GM12891 (cell line): ENCODE results near the gene PTBP2.

Experiments
- POLR2A ChIP-seq: IDR thresholded peaks from 2 replicates; pipeline ENCODE4 v1.6.1; 2011; ENCODE audit warnings: low read depth, low read length, control low read depth
- POLR2AphosphoS5 ChIP-seq: IDR thresholded peaks from 2 replicates; pipeline ENCODE4 v1.6.1; 2011; ENCODE audit warnings: low read depth, low read length, control low read depth
- POU2F2 ChIP-seq: IDR thresholded peaks from 2 replicates; pipeline ENCODE4 v1.6.1; 2011; ENCODE audit warnings: low read depth, mild to moderate bottlenecking, control low read depth, low read length, moderate library complexity
- SPI1 ChIP-seq: IDR thresholded peaks from 2 replicates; pipeline ENCODE4 v1.6.1; 2011; ENCODE audit warnings: low read depth, low read length, control low read depth
- TAF1 ChIP-seq: IDR thresholded peaks from 2 replicates; pipeline ENCODE4 v1.6.1; 2011; ENCODE audit warnings: low read depth, low read length, control low read depth

DNA sequence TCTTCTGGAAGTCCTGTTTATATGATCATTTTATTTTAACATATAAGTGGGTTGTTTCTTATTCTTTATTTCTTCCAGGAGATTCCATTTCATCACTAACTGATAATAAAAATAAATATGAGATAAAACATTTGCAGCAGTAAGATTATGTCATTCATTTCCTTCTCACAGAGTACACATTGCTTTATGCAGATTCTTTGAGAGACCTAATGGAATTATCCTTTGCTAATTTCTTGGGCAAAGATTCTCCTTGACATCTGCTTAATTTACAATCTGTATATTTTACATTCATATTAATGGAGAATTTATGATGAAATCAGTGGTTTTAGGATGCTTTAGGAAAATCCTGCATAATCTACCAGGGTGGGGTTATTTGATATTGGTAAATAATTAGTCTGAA, 60.6 kb downstream of the PTBP2 start:
- TF ChIP-seq POLR2A, result no peak
- TF ChIP-seq SPI1, result no peak
- no peak for TF ChIP-seq POLR2AphosphoS5
- TF ChIP-seq POU2F2, result no peak
- TF ChIP-seq TAF1, result no peak
